ENCODE measurements around the gene CD63.

DNA sequence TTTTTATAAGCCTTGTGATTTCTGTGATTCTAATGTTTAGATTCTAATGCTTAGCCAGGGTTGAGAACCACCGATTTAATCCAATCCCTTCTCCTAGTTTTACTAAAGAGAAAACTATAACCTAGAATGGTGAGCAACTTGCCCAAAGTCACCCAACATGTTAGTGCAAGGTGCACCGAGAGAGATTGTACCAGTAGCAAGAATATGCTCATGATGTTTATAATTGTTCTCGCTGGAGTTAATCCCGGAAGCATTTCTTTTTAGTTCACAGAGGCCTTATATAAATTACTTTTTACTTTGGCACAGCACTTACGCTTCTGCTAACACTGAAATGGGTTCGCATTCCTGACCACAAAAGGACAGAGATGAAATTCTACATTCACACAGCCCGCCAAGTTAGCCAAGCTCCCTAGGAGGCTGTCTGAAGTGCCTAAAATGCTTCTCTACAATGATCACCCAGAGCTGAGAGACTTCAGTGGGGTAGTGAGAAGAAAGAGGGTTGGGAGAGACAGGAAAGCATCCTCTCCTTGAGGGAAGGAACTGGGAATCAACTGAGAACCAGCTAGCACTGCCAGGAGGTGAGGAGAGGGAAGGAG lies 13.5 kb downstream of the CD63 start:
- TF ChIP-seq ATF1 (CRISPR knock-in tag; IDR thresholded peaks at IDR 0.05) (no peak), NFE2L1 (CRISPR knock-in tag; IDR thresholded peaks at IDR 0.05) (no peak), ELF4 (CRISPR knock-in tag; IDR thresholded peaks at IDR 0.05; ENCODE audit: low read depth) (no peak), KAT7 (CRISPR knock-in tag; IDR thresholded peaks at IDR 0.05; ENCODE audit: borderline replicate concordance) (no peak)
- TF ChIP-seq, protein P1, sequence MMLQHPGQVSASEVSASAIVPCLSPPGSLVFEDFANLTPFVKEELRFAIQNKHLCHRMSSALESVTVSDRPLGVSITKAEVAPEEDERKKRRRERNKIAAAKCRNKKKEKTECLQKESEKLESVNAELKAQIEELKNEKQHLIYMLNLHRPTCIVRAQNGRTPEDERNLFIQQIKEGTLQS (CRISPR knock-in tag; conservative IDR thresholded peaks at IDR 0.05) = no peak
- TF ChIP-seq, protein P2, sequence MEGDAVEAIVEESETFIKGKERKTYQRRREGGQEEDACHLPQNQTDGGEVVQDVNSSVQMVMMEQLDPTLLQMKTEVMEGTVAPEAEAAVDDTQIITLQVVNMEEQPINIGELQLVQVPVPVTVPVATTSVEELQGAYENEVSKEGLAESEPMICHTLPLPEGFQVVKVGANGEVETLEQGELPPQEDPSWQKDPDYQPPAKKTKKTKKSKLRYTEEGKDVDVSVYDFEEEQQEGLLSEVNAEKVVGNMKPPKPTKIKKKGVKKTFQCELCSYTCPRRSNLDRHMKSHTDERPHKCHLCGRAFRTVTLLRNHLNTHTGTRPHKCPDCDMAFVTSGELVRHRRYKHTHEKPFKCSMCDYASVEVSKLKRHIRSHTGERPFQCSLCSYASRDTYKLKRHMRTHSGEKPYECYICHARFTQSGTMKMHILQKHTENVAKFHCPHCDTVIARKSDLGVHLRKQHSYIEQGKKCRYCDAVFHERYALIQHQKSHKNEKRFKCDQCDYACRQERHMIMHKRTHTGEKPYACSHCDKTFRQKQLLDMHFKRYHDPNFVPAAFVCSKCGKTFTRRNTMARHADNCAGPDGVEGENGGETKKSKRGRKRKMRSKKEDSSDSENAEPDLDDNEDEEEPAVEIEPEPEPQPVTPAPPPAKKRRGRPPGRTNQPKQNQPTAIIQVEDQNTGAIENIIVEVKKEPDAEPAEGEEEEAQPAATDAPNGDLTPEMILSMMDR (IDR thresholded peaks at IDR 0.05) = no peak
- TF ChIP-seq, protein P3, sequence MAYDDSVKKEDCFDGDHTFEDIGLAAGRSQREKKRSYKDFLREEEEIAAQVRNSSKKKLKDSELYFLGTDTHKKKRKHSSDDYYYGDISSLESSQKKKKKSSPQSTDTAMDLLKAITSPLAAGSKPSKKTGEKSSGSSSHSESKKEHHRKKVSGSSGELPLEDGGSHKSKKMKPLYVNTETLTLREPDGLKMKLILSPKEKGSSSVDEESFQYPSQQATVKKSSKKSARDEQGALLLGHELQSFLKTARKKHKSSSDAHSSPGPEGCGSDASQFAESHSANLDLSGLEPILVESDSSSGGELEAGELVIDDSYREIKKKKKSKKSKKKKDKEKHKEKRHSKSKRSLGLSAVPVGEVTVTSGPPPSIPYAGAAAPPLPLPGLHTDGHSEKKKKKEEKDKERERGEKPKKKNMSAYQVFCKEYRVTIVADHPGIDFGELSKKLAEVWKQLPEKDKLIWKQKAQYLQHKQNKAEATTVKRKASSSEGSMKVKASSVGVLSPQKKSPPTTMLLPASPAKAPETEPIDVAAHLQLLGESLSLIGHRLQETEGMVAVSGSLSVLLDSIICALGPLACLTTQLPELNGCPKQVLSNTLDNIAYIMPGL (CRISPR knock-in tag; IDR thresholded peaks at IDR 0.05) = no peak
- TF ChIP-seq, protein P4, sequence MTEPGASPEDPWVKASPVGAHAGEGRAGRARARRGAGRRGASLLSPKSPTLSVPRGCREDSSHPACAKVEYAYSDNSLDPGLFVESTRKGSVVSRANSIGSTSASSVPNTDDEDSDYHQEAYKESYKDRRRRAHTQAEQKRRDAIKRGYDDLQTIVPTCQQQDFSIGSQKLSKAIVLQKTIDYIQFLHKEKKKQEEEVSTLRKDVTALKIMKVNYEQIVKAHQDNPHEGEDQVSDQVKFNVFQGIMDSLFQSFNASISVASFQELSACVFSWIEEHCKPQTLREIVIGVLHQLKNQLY (CRISPR knock-in tag; IDR thresholded peaks at IDR 0.05) = no peak

Data from WTC11 (cell line).